Parathyroid adenoma (tissue), 2 donors: ENCODE measurements around the gene UBE2QL1.

Source experiments
- H2AFZ ChIP-seq: fragments of 300-600 bp; sonication (generic); one replicate; pipeline ENCODE4 v1.7.0; 2017; ENCODE audit warnings: antibody characterized with exemption, mild to moderate bottlenecking
- H3K27ac ChIP-seq: fragments of 300-600 bp; sonication (generic); one replicate; pipeline ENCODE4 v1.7.0; 2017
- H3K27me3 ChIP-seq: fragments of 300-600 bp; sonication (generic); one replicate; pipeline ENCODE4 v1.7.0; 2017; ENCODE audit warnings: low read length; ENCODE audit not compliant: control insufficient read depth, insufficient read depth
- H3K36me3 ChIP-seq: fragments of 300-600 bp; sonication (generic); one replicate; pipeline ENCODE4 v1.7.0; 2017; ENCODE audit warnings: low read length; ENCODE audit not compliant: control insufficient read depth, insufficient read depth
- H3K4me1 ChIP-seq: fragments of 300-600 bp; sonication (generic); one replicate; pipeline ENCODE4 v1.7.0; 2017; ENCODE audit warnings: control low read depth
- H3K4me2 ChIP-seq: fragments of 300-600 bp; sonication (generic); one replicate; pipeline ENCODE4 v1.7.0; 2017; ENCODE audit warnings: low read length
- H3K4me3 ChIP-seq: fragments of 300-600 bp; sonication (generic); one replicate; pipeline ENCODE4 v1.7.0; 2017; ENCODE audit warnings: low read depth, low read length
- H3K79me2 ChIP-seq: fragments of 300-600 bp; sonication (generic); one replicate; pipeline ENCODE4 v1.7.0; 2017; ENCODE audit warnings: control low read depth
- H3K9ac ChIP-seq: fragments of 300-600 bp; sonication (generic); one replicate; pipeline ENCODE4 v1.7.0; 2017; ENCODE audit warnings: mild to moderate bottlenecking
- H3K9me3 ChIP-seq: fragments of 300-600 bp; sonication (generic); one replicate; pipeline ENCODE4 v1.7.0; 2017; ENCODE audit warnings: low read length; ENCODE audit not compliant: control insufficient read depth
- CTCF ChIP-seq: fragments of 300-600 bp; sonication (generic); IDR thresholded peaks from one replicate; pipeline ENCODE4 v1.7.0; 2017; ENCODE audit warnings: antibody characterized with exemption, mild to moderate bottlenecking
- donor health status: primary hyperparathyroidism.

UBE2QL1 gene

GRCh38 chr5:6408260-6408596 is 40.4 kb upstream of the UBE2QL1 start:
- H3K4me1 ChIP-seq: no peaks in the 10 kb centered on the region
- H3K27me3 ChIP-seq: no peaks in the 10 kb centered on the region
- TF ChIP-seq CTCF: no peak
- no peak overlapping the region for H3K27ac ChIP-seq
- no peak overlapping the region for H3K4me3 ChIP-seq
- H2AFZ ChIP-seq: no peak overlapping the region
- H3K36me3 ChIP-seq: no peaks in the 10 kb centered on the region
- H3K9ac ChIP-seq: no peak overlapping the region
- peaks cover 3% of the 10 kb centered on the region for H3K9me3 ChIP-seq
- no peaks in the 10 kb centered on the region for H3K79me2 ChIP-seq
- no peak overlapping the region for H3K4me2 ChIP-seq

DNA sequence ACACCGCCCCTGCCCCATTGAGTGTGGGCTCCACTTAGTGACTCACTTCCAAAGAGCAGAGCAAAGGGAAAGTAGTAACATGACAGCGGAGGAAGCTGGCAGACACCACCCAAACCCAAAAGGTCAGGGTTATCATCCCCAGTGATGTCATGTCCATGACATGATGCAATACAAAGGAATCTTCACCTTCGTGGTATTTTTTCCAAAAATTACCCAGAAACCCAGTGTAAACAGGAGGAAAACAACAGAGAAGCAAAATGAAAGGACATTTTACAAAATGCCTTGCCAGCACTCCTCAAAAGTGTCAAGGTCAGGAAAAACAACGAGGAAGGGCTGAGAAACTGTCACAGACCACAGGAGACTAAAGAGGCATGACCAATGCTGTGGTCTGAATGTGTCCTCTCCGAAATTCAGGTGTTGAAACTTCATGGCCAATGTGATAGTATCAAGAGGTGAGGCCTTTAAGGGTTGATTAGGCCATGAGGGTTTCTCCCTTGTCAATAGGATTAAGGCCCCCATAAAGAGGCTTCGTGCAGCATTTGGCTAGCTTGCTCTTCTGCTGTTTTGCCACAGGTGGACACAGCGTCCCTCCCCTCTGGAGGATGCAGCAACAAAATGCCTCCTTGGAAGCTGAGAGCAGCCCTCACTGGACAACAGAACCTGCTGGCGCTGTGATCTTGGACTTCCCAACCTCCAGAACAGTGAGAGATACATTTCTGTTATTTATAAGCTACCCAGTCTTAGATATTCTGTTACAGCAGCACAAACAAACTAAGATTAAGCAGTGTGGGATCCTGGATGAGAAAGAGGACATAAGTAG is 39.8 kb upstream of the UBE2QL1 start:
- Histone ChIP-seq H3K79me2 (no peaks in the 10 kb centered on the region), H2AFZ (no peak overlapping the region), H3K4me3 (no peak overlapping the region), H3K27ac (no peak overlapping the region), H3K27me3 (no peaks in the 10 kb centered on the region), H3K4me2 (no peak overlapping the region), H3K9me3 (peaks cover 3% of the 10 kb centered on the region), H3K9ac (no peak overlapping the region), H3K36me3 (no peaks in the 10 kb centered on the region), H3K4me1 (no peaks in the 10 kb centered on the region)
- TF ChIP-seq CTCF: no peak

DNA sequence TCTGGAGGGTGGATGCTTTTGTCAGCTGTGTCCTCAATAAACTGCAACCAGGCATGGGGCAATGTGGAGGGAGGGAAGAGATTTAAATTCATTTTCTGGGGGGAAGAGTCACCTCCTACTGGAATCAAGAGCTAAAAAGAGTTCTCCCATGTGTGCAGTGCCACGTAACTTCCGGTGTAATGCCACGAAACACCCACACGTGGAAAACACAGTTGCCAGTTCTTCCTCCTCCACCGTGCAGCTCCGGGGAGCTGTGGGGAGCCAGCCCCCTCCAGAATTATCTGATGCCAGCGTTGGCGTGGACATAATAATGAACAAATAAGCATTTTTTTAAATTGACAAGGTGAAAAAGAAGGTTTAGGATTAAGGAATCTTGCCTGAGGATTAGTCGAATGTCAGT is 38.2 kb upstream of the UBE2QL1 start:
- no peak overlapping the region for H3K4me3 ChIP-seq
- H3K27ac ChIP-seq: no peak overlapping the region
- H3K79me2 ChIP-seq: no peaks in the 10 kb centered on the region
- no peaks in the 10 kb centered on the region for H3K36me3 ChIP-seq
- no peak overlapping the region for H3K4me2 ChIP-seq
- TF ChIP-seq CTCF: no peak
- no peaks in the 10 kb centered on the region for H3K4me1 ChIP-seq
- no peaks in the 10 kb centered on the region for H3K27me3 ChIP-seq
- no peak overlapping the region for H3K9ac ChIP-seq
- H2AFZ ChIP-seq: no peak overlapping the region
- peaks cover 3% of the 10 kb centered on the region for H3K9me3 ChIP-seq

DNA sequence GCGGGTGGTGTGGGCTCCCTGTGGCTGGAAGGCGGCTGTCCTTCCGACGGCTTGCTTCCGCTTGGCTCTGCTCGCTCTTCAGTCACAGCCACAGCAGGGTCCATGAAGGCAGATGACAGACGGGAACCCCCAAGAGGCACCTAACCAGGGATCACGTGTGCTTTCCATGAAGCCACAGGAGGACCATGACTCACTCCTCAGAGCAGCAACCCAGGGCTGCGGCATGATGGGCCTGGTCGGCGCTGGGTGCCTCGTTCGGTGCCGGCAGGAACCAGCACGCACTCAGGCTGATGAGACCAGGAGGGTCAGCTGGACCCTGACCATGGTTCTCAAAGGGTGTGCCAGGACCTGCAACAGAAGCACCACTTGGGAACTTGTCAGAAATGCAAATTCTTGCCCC is 37.5 kb upstream of the UBE2QL1 start:
- Histone ChIP-seq H3K27ac (no peak overlapping the region), H3K27me3 (no peaks in the 10 kb centered on the region), H3K79me2 (no peaks in the 10 kb centered on the region), H3K4me2 (no peak overlapping the region), H3K9ac (no peak overlapping the region), H3K4me3 (no peak overlapping the region), H3K4me1 (no peaks in the 10 kb centered on the region), H2AFZ (no peak overlapping the region), H3K36me3 (no peaks in the 10 kb centered on the region), H3K9me3 (peaks cover 3% of the 10 kb centered on the region)
- TF ChIP-seq CTCF: no peak

- Histone ChIP-seq H3K9ac (no peak overlapping the region), H3K27ac (no peak overlapping the region), H3K4me3 (no peak overlapping the region), H2AFZ (no peak overlapping the region), H3K79me2 (no peaks in the 10 kb centered on the region), H3K9me3 (peaks cover 3% of the 10 kb centered on the region), H3K27me3 (no peaks in the 10 kb centered on the region), H3K4me1 (no peaks in the 10 kb centered on the region), H3K4me2 (no peak overlapping the region), H3K36me3 (no peaks in the 10 kb centered on the region)
- no peak for TF ChIP-seq CTCF
Measured at GRCh38 chr5:6412811-6413210, 35.8 kb upstream of the UBE2QL1 start.
